Fibroblast of villous mesenchyme (primary cell): ENCODE data around the gene TSGA10IP. TPM values are rescaled to one million over a fixed set of nuclear protein-coding genes. Genes with fewer than 3 reads are reported as not detected.
A peak's percentile ranks its signal among the peaks of the same experiment; 100 is the strongest.

ENCODE experiments used
- DNase-seq: peaks from one replicate; pipeline ENCODE4 v3.0.0-alpha.2; 2010; ENCODE audit warnings: low read depth
- H3K4me3 ChIP-seq: 2 replicates; pipeline ENCODE4 v1.5.1; 2011; ENCODE audit warnings: low read depth, mild to moderate bottlenecking, low read length
- total RNA-seq: library from RNA; depleted of rRNA; stranded (reverse); fragments of >200 nt; gene quantifications from 2 replicates; pipeline ENCODE4 v1.2.3, GENCODE V29; 2012
- TF ChIP-seq, protein P1 (sequence below): IDR thresholded peaks from 2 replicates; pipeline ENCODE4 v1.5.1; 2012; ENCODE audit warnings: low read depth, mild to moderate bottlenecking, low read length; ENCODE audit not compliant: insufficient read depth

Gene TSGA10IP
- total RNA-seq, 1 donor, result not detected

DNA sequence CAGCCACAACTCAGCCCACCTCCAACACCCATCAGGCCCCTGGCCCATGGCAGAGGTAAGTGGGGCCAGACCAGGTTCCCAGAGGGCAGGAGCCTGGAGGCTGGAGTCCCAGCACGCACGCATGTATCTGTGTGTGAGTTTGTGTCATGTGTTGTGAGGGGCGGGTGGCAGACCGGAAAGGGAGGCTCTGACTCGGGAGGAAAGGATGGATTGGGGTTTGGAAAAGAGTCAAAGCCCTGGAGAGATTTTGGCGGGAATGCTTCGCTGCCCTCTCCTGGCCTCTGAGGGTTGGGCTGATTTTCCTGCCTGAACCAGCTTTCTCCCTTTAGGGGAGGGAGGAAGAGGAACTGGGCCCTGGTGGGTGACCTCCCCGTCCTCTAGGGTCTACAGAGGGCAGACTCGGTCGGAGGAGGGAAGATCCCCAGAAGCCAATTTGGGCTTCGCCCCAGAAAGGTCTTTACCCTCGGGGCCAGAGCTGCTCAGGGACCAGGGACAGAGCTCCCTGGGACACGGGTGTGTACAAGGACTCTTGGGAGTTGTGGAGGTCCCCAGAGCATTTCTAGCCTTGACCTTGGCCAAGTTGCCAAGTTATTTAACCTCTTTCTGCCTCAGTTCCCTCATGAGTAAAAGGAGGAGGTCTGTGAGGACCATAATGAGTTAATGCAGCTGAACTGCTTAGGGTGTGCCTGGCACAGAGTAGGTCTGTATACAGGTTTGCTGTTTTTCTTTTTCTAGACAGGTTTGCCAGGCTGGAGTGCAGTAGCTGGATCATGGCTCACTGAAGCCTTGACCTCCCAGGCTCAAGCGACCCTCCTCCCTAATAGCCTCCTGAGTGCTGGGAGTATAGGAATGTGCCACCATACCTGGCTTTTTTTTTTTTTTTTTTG, 33.4 kb upstream of the TSGA10IP start:
- DNase-seq, result peak; percentile 79
- no peak overlapping the region for H3K4me3 ChIP-seq
- TF ChIP-seq, protein P1, sequence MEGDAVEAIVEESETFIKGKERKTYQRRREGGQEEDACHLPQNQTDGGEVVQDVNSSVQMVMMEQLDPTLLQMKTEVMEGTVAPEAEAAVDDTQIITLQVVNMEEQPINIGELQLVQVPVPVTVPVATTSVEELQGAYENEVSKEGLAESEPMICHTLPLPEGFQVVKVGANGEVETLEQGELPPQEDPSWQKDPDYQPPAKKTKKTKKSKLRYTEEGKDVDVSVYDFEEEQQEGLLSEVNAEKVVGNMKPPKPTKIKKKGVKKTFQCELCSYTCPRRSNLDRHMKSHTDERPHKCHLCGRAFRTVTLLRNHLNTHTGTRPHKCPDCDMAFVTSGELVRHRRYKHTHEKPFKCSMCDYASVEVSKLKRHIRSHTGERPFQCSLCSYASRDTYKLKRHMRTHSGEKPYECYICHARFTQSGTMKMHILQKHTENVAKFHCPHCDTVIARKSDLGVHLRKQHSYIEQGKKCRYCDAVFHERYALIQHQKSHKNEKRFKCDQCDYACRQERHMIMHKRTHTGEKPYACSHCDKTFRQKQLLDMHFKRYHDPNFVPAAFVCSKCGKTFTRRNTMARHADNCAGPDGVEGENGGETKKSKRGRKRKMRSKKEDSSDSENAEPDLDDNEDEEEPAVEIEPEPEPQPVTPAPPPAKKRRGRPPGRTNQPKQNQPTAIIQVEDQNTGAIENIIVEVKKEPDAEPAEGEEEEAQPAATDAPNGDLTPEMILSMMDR, result peak; percentile 18

DNA sequence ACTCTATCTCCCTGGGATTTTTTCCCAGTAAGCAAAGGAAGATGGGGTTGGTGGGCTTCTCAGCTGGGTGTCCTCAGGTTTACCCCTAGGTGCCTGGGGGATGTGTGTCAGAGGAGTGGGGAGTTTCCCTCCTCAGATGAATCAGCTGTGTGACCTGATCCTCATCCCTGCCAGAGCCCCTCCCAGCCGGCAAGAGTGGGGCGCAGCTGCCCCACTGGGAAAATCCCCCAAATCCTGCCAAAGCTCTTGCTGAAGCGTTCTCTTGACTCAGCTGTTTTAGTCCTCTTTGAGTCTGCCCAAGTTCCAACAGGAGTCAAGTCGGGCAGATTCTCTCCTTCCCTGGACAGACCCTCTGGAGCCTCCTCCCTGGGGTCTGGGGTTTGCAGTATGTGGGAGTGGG, 32.4 kb upstream of the TSGA10IP start:
- DNase-seq, result peak; percentile 56
- TF ChIP-seq, protein P1, result no peak
- H3K4me3 ChIP-seq, result no peak overlapping the region

DNA sequence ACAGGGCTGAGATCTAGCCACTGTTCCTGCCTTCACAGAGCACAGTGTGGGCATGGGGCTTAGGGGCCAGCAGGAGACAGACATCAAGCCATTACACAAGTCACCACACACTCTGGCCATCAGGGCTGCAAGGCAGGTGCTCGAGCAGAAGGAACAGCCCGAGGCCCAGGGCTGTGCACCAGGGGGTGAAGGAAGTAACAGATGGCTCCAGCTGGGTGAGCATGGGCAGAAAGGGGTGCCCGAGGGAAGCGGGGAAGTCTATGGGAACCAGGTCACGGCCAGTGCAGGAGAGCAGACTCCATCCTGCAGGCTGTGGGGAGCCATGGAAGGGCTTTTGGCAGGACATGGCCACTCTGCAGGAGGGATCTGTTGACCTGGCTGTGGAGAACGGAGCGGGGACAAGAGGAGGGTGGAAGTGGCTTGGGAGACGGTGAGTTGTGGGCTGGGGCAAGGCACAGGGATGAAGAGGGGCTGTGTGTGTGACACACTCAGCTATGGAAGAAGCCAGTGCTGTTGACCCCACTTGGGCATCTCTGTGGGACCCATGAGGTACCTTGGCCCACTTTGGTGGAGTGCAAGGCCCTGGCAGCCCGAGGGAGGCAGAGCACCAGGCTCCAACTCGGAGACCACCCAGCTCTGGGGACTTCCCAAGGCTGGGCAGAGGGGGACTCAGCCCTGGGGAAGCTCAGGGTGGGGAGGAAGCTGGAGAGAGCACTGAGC, 30.0 kb upstream of the TSGA10IP start:
- TF ChIP-seq, protein P1, result no peak
- DNase-seq, result no peak
- H3K4me3 ChIP-seq, result no peak overlapping the region

DNA sequence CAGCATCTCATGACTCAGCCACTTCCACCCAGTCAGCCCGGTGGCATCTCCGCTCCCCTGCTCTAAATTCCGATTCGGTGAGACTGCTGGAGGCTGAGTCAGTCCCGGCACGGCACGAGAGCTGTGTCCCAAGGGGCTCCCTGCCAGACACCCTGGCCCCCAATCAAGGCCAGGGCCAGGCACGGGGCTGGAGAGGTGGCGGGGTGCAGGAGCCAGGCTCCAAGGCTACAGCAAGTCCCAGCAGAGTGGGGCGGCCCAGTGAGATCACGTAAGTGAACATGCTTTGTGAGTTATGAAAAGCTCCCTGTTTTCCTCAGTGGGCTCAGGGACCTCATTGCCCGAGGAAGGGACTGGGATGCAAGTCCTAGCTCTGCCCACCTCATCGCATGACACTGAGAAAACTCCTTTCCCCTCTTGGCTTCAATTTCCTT, 29.4 kb upstream of the TSGA10IP start:
- DNase-seq, result peak; percentile 96
- TF ChIP-seq, protein P1, result no peak
- H3K4me3 ChIP-seq, result peak overlapping the region; percentile 18

DNA sequence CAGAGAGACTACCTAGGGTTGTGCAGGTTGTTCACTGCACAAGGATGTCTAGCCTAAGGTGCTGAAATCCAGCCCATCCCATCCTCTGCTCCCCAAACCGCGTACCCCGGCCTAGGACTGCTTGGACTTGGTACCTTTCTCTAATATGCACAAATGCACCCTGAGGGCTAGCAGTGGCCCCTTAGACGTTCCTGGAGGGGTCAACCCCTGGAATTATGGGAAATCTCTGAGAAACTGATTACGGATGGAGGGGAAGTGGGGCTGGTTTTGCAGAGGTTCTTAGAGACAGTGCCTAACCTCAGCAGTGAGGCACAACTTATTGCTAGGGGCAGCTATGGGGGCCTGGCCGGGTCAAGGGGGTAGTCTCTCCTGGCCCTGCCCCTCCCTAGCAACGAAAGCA, 28.9 kb upstream of the TSGA10IP start:
- H3K4me3 ChIP-seq, result peak overlapping the region; percentile 18
- DNase-seq, result no peak
- TF ChIP-seq, protein P1, result no peak

DNA sequence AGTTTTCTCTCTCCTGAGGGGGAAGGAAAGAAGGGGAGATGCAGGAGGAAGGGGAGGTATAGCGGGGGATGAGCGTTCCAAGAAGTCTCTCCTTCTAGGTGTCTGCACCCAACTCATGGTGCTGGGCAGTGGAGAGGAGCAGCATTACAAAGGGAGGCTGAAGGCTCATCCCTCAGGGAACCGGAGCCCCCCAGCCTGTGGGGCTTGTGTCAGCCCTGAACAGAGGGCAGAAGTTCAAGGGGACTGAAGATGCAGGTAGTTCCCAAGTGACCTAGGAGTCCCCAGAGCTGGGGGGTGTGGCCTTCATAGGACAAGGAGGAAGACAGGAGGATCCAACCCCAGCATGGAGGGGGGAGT, 28.2 kb upstream of the TSGA10IP start:
- peak overlapping the region; percentile 94 for H3K4me3 ChIP-seq
- TF ChIP-seq, protein P1, result no peak
- DNase-seq, result no peak
